CD4-positive, alpha-beta T cell (primary cell): ENCODE results near the gene ARPP21. TPM values are rescaled to one million over a fixed set of nuclear protein-coding genes. Genes with fewer than 3 reads are reported as not detected.

Source experiments
- ATAC-seq: fragments of 200-7000 bp; cut with Tn5 transposase; one replicate; pipeline ENCODE4 v1.10.0; 2022; ENCODE audit warnings: mild to moderate bottlenecking; ENCODE audit not compliant: poor library complexity
- CTCF ChIA-PET: fragments of 350-600 bp; sonication (Branson Sonifier 250); formaldehyde crosslinking; loops from one replicate; lab custom pipeline; 2021; ENCODE audit warnings: antibody characterized with exemption, inconsistent platforms; lab: Charles Lee
- POLR2A ChIA-PET: fragments of 350-600 bp; sonication (Branson Sonifier 250); formaldehyde crosslinking; loops from one replicate; lab custom pipeline; 2021; ENCODE audit warnings: antibody characterized with exemption, inconsistent platforms; lab: Charles Lee
- DNase-seq, 14 experiments: peaks; one replicate each; pipeline ENCODE4 v3.0.0-alpha.2; 2013 to 2020; ENCODE audit warnings: mixed read lengths in 2 of 14
- H3K27ac ChIP-seq, 2 donors: one replicate each; pipeline versions ENCODE4 v1.5.1 to v1.7.0; 2013; ENCODE audit warnings: low read length in 2 of 2, low read depth in 1 of 2, mild to moderate bottlenecking in 1 of 2
- H3K27me3 ChIP-seq, 2 experiments: 1 replicate in 1 of 2; 2 replicates in 1 of 2; pipeline versions ENCODE4 v1.6.1 to v1.7.0; 2013; ENCODE audit warnings: low read length in 2 of 2, control low read depth in 1 of 2, mild to moderate bottlenecking in 1 of 2, moderate library complexity in 1 of 2; ENCODE audit not compliant: insufficient read depth in 2 of 2, control insufficient read depth in 1 of 2
- H3K36me3 ChIP-seq: one replicate; pipeline ENCODE4 v1.6.1; 2013; ENCODE audit warnings: low read length, control low read depth; ENCODE audit not compliant: insufficient read depth
- H3K4me1 ChIP-seq: one replicate; pipeline ENCODE4 v1.6.1; 2013; ENCODE audit warnings: low read length, control low read depth; ENCODE audit not compliant: insufficient read depth
- H3K4me3 ChIP-seq: one replicate; pipeline ENCODE4 v1.5.1; 2013; ENCODE audit warnings: mild to moderate bottlenecking, low read length, moderate library complexity
- H3K9me3 ChIP-seq, 2 experiments: 1 replicate in 1 of 2; 2 replicates in 1 of 2; pipeline versions ENCODE4 v1.6.1 to v1.7.0; 2013; ENCODE audit warnings: low read length in 2 of 2, mild to moderate bottlenecking in 2 of 2, control low read depth in 1 of 2, moderate library complexity in 1 of 2; ENCODE audit not compliant: control insufficient read depth in 1 of 2, insufficient read depth in 1 of 2
- H3K27ac Mint-ChIP-seq: one replicate; pipeline ENCODE4 v1.8.0; 2020; ENCODE audit warnings: mixed read lengths
- H3K27me3 Mint-ChIP-seq: one replicate; pipeline ENCODE4 v1.8.0; 2021; ENCODE audit warnings: mixed read lengths
- H3K36me3 Mint-ChIP-seq: one replicate; pipeline ENCODE4 v1.8.0; 2021; ENCODE audit warnings: low read depth, mixed read lengths
- H3K4me1 Mint-ChIP-seq: one replicate; pipeline ENCODE4 v1.8.0; 2021; ENCODE audit warnings: low read depth, mixed read lengths
- H3K4me3 Mint-ChIP-seq: one replicate; pipeline ENCODE4 v1.8.0; 2020; ENCODE audit warnings: mild to moderate bottlenecking, mixed read lengths
- H3K9me3 Mint-ChIP-seq: one replicate; pipeline ENCODE4 v1.8.0; 2020; ENCODE audit warnings: mixed read lengths
- CTCF ChIP-seq: fragments of 200-600 bp; IDR thresholded peaks from one replicate; pipeline ENCODE4 v1.8.0; 2022; ENCODE audit warnings: antibody characterized with exemption, mild to moderate bottlenecking
- intact Hi-C, 2 experiments: fragments of 100-400 bp; cut with DNase I in 1 of 2; cut with micrococcal nuclease in 1 of 2; formaldehyde crosslinking; loops; one replicate each; pipeline versions ENCODE4 v1.15.1 to v1.9.0; 2023 to 2025; cut with DNase I, micrococcal nuclease
- total RNA-seq, 174 experiments: library from RNA in 2 of 174; stranded (reverse) in 2 of 174; gene quantifications; one replicate each; pipeline ENCODE4 v1.2.3 and lab custom pipeline; 2021 to 2026

Gene ARPP21
- total RNA-seq, 2 experiments from 2014 or later, result not detected

DNA sequence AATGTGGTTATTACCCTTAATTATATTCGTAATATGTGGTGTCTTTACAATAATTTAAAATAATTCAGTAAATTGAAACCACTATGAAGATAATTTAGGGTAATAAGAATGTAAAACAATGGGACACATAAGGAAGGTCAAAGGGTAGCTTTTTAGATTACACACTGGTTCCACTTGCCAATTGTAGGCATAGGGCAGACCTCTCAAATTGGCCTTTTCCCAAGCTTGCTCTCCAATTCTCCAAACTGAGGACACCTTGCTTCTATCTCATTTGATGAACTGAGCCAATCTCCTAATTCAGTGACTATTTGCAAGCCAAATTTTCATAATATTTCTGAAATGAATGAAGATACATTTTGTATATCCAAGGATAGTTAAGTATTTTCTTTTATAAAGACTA lies 151.4 kb downstream of the ARPP21 start:
- DNase-seq (no peak), ATAC-seq (no peak)
- Histone ChIP-seq H3K27ac (no peak overlapping the region), H3K4me1 (no peaks in the 10 kb centered on the region), H3K36me3 (no peaks in the 10 kb centered on the region), H3K4me3 (no peak overlapping the region), H3K27me3 (no peaks in the 10 kb centered on the region), H3K9me3 (no peaks in the 10 kb centered on the region)
- Mint-ChIP-seq H3K36me3 (no peaks in the 10 kb centered on the region), H3K9me3 (no peaks in the 10 kb centered on the region), H3K27ac (no peak overlapping the region), H3K4me3 (no peak overlapping the region), H3K4me1 (no peaks in the 10 kb centered on the region), H3K27me3 (no peaks in the 10 kb centered on the region)
- intact Hi-C loops, result no loop called here
- ChIA-PET CTCF (no interaction called here), POLR2A (no interaction called here)
- no peak for TF ChIP-seq CTCF

- no peak overlapping the region for H3K27ac ChIP-seq
- H3K4me3 Mint-ChIP-seq, result no peak overlapping the region
- H3K4me1 ChIP-seq, result no peaks in the 10 kb centered on the region
- DNase-seq (no peak), ATAC-seq (no peak)
- no peaks in the 10 kb centered on the region for H3K27me3 Mint-ChIP-seq
- no peak overlapping the region for H3K4me3 ChIP-seq
- H3K36me3 ChIP-seq, result no peaks in the 10 kb centered on the region
- no peaks in the 10 kb centered on the region for H3K36me3 Mint-ChIP-seq
- TF ChIP-seq CTCF, result no peak
- H3K9me3 ChIP-seq, result no peaks in the 10 kb centered on the region
- no peaks in the 10 kb centered on the region for H3K9me3 Mint-ChIP-seq
- no peaks in the 10 kb centered on the region for H3K27me3 ChIP-seq
- POLR2A ChIA-PET, result no interaction called here
- CTCF ChIA-PET, result no interaction called here
- no peaks in the 10 kb centered on the region for H3K4me1 Mint-ChIP-seq
- intact Hi-C loops, result no loop called here
- no peak overlapping the region for H3K27ac Mint-ChIP-seq
These were observed 154.3 kb downstream of the ARPP21 start for GRCh38 chr3:35793667-35794066.

DNA sequence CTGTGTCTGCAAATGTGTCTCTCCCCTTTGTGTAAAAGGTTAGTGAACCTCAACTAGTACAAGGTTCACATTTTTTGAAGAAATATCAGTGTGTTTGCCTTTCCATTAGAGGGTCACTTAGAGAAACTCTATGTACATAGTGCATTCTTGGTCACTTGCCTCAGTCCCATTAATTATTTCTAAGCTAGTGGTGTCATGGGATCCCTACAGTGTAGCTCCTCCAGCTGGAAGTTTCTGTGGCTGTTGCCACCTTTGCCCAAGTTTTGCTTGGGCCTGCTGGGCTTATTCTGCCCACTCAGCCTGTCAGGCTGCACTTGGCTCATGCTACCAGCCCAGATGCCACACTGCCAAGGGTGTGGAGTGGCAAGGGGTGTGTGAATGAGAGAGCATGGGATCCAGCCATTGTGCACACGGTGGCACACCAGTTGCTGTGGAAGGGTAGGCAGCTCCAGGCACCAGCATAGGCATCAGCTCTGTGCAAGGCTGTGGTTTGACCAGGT lies 161.7 kb downstream of the ARPP21 start:
- no peaks in the 10 kb centered on the region for H3K4me1 Mint-ChIP-seq
- Histone ChIP-seq H3K4me3 (no peak overlapping the region), H3K9me3 (peaks cover 0 to 11% of the 10 kb centered on the region in 2 experiments), H3K36me3 (no peaks in the 10 kb centered on the region), H3K4me1 (no peaks in the 10 kb centered on the region), H3K27me3 (no peaks in the 10 kb centered on the region), H3K27ac (no peak overlapping the region)
- ATAC-seq (no peak), DNase-seq (no peak)
- no peak for TF ChIP-seq CTCF
- ChIA-PET CTCF (no interaction called here), POLR2A (no interaction called here)
- no peaks in the 10 kb centered on the region for H3K36me3 Mint-ChIP-seq
- H3K27ac Mint-ChIP-seq, result no peak overlapping the region
- intact Hi-C loops, result no loop called here
- no peaks in the 10 kb centered on the region for H3K9me3 Mint-ChIP-seq
- H3K4me3 Mint-ChIP-seq, result no peak overlapping the region
- no peaks in the 10 kb centered on the region for H3K27me3 Mint-ChIP-seq
